Measurements from ENCODE around the gene PVALB.
"Not testable (repeated sequence)": the region's sequence is repeated elsewhere in the genome, so short reads cannot be mapped to it uniquely, and the experiment has no call there.

The PVALB gene

DNA sequence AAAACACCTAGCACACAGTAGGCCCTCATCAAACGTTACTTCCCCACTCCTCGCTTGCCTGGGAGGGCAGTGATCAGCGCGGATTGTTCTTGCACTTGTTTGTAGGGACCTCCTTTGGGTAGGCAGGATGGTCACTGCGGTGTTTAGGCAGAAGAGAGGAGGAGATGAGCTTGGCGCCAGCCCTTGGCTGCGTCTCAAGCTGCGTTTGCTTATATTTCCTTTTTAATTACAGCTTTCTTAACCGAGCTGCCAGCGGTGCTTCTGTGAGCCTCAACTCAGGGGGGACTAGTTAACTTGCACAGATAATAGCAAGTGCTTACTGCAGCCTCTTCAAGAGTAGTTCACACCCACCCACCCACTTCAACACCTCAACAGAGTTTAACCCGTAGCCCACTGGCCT lies 56.0 kb downstream of the PVALB start:
- in situ Hi-C loops (cut with HindIII; ENCODE audit: low sequenced_read_pairs) = no loop called here

DNA sequence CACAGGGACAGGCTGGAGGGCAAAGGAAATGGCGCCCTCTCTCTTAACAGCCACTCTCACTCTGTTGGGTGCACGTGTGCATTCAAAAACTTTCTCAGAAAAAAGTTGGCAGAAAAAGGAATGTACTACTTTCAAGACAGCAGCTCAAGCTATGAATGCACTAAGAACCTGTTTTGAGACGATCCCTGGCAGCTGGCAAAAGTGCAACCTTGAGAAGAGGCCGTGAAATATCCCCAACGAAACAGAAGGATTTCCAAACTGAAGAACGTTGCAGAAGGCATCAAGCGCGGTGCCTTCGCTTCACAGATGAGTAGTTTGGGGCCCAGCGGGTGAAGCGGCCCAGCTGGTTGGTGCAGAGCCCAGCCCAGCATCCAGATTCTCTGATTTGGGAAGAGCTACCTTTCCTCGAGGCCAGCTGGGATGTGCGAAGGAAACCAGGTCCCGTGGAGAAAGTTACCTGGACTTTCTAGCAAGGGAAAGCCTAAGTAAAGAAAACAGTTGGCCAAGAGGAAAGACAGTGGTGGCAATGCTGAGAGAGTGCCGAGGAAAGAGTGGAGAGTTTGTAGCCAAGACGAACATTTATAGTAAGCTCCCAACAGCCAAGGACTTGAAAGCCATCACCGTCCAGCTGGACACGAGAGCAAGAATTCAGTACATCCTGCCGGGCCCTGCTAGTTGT lies 57.2 kb downstream of the PVALB start:
- in situ Hi-C loops (cut with HindIII; ENCODE audit: low sequenced_read_pairs) = no loop called here

DNA sequence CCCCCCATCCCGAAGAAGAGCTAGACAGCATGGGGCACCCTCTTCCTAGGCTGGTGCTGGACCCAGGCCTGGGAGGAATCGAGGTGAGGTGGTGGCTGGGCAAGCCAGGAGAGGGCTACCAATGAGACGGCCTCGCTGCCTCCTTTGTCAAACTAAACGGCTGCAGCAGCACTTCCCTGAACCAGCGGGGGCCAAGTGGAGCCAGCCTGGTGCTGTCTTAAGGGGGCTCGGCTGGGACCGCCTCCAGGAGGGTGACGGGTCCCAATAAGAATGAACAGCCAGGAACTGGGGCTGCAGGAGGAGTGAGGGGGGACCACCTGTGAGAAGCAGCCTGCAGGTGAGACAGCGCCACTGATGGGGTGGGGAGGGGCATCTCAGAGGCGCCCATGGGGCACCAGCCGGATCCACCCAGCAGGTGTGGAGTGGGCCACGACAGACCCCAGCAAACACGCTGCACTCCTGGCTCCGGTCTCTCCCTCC lies 58.0 kb downstream of the PVALB start:
- in situ Hi-C loops (cut with HindIII; ENCODE audit: low sequenced_read_pairs) = no loop called here

DNA sequence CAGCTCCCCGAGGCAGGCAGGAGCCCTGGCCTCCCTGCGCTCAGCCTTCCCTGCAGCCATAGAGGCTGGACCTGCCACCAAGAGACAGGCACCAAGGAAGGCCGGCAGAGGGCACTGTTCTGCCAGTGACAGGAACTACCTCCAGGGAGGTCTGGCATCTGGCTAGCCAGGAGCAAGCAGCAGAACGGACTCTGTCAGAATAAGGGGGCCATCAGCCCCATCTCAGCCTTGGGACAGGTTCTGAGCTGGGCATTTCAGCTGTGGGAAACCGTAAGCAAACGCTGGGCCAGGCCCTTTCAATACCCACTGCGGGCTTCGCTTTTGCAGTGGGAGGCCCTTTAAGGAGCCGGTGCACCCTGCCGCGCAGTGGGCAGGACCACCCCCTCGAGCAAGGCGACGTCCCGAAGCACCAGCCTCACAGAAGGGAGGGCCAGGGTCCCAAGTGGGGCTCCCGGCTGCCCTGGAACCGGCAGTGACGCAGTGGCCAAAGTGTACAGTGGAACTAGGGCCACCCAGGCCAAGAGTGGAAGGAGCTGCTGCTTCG lies 59.1 kb downstream of the PVALB start:
- in situ Hi-C loops (cut with HindIII; ENCODE audit: low sequenced_read_pairs) = no loop called here

DNA sequence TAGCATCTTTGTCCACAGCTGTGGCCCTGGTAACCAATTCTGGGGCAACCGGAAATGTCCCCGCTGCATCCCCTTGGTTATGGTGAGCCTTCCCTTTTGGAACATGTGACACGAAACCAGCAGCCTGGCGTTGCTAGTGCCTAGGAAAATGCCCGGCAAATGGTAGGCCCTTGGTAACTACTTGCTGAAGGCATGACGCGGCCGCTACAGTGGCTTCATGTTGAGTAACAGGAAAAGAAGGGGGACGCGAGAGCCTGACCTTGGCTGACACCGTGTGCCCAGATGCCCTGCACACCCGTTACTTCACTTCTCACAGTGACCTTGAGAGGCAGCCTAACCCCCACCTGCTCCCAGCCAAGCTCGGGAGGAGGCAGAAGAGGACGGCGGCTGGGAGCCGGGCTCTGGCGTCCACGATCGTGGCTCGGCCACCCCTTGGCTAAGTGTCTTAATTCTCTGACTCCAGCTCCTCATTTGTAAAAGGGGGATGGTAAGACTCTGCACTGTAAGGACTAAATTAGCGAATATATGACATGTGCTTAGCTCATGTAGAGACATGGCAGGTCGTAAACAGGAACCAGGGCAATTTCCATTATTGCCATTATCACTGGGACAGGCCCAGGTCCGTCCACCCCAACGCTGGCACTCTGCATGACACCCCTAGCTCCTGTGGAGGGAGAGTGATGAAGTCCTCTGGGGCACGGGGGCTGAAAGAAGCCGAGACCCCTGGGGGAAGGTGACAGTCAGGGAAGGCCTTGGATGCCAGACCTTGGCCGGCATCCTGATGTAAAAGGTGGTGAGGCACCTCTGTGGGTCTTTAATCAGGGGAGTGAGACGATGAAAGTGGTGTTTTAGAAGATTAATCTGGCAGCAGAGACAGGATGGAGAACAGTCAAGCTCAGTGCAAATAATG lies 59.8 kb downstream of the PVALB start:
- in situ Hi-C loops (cut with HindIII; ENCODE audit: low sequenced_read_pairs) = no loop called here

DNA sequence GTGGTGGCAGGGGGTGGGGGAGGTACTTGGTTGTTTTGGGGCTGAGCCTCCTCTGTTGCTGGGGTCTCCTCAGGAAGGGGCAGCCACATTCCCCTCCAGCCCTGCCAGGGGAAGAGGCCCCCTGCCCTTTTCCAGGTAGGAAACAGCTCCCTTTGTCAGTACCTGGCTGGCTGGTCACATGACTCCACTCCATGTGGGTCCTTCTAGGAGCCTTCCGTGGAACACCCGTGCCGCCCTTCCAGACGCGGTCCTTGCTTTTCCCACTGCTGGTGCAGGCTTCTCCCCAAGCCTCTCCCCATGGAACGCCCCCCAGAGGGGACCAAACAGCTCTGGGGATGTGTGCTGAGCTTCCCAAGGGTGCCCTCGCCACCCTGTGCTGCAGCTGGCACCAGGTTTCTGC lies 60.8 kb downstream of the PVALB start:
- in situ Hi-C loops (cut with HindIII; ENCODE audit: low sequenced_read_pairs) = no loop called here

DNA sequence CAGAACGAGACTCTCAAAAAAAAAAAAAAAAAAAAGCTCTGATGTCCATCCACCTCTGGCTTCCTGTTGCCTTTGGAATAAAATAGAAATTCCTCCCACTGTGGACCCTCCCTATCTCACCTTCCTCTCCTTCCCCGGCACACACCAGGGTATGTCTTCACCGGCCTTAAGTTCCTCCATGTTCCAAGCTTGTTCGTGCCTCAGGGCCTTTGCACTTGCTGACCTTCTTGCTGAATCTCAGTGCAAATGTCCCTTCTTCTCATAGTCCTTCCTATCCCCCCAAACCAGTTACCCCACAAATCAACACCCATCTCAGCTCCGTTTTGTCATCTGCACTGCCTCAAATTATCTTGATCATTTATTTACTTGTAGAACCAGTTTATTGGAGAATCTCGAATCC lies 61.5 kb downstream of the PVALB start:
- in situ Hi-C loops (cut with HindIII; ENCODE audit: low sequenced_read_pairs) = no loop called here

DNA sequence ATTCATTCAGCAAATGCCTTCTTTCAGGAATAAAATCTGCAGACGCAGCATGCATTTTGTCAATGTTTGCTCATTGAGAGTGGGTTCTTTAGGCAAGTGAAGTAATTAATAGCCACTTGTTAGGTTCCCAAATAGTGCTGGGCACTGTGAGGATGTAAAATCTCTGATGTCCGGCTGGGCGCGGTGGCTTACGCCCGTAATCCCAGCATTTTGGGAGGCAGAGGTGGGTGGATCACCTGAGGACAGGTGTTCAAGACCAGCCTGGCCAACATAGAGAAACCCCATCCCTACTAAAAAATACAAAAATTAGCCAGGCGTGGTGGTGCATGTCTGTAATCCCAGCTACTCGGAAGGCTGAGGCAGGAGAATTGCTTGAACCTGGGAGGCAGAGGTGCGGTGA lies 62.0 kb downstream of the PVALB start:
- in situ Hi-C loops (cut with HindIII; ENCODE audit: low sequenced_read_pairs) = not testable (repeated sequence)

DNA sequence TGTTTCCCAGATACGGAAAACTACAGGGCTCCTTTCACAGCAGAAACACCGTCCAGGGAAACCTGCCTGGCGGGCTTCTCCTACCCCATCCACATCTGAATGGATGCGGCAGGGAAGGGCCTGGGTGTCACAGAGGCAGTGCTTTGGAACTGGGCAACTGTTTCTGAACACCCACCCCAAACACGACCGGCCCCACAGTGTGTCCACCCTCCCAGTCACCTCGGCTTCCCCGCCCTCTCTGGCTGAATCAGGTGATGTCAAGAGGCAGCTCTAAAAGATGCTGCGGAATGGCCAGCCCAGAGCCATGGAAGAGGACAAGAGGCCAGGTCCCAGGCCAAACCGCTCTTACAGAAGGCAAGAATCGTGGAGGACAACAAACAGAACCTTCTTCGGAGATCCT lies 62.9 kb downstream of the PVALB start:
- in situ Hi-C loops (cut with HindIII; ENCODE audit: low sequenced_read_pairs) = no loop called here

DNA sequence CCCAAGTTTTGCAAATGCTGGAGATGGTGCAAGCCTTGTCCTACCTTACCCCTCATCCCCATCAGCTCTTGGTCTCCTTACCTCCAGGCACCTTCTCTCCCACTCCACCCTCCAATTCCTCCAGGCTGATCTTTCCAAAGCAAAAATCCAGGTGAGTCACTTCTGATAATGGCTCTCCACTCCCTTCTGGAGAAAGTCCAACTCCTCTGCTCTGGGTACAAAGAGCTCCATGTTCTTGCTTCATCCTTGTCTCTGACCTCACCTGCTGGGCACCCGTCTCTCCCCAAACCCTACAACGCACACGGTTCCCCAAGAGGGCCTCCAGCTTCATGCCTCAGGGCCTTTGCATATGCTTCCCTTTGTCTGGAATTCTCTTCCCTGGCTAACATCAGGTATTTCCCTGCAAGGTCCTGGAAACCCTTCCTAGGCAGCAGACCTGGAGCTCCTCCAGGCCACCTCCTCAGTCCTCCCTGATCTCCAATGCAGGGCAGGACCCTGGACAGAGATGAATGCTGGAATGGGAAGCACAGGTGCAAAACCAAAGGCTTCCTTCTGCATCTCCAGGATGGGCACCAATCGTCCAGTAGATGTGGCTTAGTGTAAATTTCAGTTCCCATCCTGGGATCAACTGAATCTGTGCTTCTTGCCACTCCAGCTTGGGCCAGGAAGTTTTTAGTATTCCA lies 63.6 kb downstream of the PVALB start:
- in situ Hi-C loops (cut with HindIII; ENCODE audit: low sequenced_read_pairs) = no loop called here

Measured in DLD1 (cell line).